GM18907 (cell line): Measurements from ENCODE around the gene CYTH3.
"Not testable (repeated sequence)": the region's sequence is repeated elsewhere in the genome, so short reads cannot be mapped to it uniquely, and the experiment has no call there.

Experiments
- ATAC-seq: cut with Tn5 transposase; IDR thresholded peaks from one replicate; pipeline ENCODE4 v1.9.1; 2021; ENCODE audit warnings: mild to moderate bottlenecking, moderate library complexity; ENCODE audit not compliant: unreplicated experiment

CYTH3 gene

DNA sequence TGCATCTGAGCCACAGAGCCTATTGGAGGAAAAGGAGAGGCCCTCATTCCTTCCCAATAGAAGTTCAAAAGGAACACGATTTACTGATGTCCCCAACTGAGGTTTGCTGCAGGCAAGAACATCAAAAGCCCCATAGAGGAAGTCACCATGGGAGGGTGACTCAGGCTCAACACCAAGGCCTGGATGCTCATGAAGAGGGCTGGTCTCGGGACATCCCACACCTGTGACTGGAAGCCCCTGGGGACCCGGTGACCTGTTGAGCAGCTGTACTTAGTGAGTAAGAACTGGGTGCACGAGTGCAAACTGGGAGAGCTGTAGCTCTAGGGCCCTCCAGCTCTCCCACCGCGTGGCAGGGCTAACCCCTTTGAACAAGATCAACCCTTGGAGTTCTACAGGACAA lies 38.0 kb downstream of the CYTH3 start:
- peak; percentile 53 for ATAC-seq

DNA sequence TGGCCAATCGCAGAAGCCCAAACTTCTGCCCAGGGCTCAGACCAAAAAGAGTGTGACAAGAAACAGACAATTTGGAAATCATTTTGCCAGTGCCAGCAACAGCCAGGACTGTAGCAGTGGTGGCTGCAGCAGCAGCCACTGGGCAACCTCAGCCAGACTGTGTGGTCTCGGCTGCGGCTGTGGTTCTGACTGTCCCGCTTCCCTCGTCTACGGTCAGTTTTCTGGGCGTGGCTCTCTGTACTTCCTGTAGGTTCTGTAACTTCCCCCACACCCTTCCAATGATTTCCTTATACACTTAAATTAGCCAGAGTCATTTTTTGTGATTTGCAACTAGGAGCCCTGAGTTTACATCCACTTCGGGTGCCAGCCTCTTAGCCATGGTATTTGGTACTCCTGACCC lies 39.9 kb downstream of the CYTH3 start:
- no peak for ATAC-seq

DNA sequence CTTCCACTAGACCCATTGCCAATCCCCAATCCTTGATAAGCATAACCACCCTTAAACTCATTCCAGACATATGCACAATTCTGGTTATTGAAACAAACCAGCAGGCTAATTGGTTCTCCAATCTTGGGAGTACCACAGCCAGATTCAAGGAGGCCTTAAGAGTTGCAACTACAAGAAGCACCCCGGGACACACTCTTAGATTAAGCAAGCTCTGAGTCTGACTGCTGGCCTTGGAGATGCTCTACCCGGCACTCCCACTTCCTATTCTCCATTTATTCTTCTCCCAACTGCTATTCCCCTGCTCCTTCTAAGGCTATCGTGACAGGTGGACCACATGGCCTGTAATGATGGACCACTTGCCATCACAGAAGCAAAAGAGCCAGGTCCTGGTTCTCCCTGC lies 40.3 kb downstream of the CYTH3 start:
- no peak for ATAC-seq

DNA sequence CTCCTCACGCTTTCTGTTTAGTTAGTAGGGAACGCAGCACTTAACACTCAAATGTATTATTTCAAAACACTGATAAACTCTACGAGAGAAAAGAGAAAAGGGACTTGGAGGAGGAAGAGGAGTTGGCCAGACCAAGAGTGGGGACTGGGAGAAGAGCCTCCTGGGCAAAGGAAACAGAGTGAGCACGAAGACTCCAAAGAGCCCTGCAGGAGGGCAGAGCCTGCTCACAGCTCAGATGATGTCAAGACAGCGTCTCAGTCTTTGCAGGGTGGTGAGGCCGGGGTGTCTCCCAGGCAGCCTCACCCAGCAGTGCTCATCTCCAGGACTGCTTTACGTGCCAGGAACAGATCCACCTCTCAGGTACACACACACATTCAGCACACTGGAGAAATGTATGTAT lies 41.2 kb downstream of the CYTH3 start:
- no peak for ATAC-seq

DNA sequence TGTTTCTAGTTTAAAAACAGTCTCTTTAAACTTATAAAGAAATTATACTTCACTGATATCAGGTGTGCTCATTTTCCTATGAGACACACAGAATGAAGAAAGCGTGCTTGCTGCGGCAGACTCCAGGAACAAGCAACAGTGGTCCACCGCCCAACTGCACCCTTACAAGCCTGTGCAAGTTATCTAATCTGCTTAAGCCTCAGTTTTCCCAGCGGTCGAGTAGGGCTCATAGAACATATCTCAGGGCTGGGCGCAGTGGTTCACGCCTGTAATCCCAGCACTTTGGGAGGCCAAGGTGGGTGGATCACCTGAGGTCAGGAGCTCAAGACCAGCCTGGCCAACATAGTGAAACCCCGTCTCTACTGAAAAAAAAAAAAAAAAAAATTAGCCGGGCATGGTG lies 43.1 kb downstream of the CYTH3 start:
- not testable (repeated sequence) for ATAC-seq

DNA sequence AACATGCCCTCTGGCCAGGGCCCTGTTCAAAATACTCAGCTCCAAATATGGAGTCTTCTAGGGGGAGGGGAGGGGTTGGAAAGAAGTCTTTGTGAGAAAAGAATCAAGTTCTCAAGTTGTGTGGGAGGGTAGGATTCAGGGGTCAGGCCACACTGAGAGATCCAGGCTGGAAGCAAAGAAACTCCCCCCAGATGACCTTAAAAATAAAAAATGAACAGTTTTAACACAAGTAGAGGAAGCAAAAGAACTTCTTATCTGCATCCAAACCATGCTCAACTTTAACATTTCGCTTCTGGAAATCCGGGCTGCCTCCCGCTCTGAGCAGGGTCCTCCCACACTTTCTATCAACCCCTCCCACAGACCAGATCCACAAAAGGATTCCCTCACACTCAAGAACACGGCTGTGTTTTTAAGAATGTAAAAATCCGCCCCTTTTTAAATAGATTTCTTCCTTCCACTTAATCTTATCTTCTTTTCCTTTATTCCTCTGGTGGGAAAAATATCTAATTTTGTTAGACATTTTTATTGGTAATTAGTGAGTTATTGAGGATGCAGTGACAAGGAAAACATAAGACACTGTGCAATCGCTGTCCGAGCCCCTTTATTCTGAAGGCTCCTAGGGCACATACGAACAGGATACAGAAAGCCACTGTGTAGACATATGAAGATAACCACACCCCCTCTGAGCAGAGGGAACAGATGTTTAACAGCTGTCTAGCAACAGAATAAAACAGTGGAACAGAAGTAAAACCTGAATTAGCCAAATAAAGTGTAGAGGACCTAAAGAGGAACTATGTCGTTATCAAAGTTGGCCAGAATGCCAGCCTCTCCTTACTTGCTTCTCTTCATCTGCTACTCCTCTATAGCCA lies 43.8 kb downstream of the CYTH3 start:
- peak; percentile 72 for ATAC-seq

DNA sequence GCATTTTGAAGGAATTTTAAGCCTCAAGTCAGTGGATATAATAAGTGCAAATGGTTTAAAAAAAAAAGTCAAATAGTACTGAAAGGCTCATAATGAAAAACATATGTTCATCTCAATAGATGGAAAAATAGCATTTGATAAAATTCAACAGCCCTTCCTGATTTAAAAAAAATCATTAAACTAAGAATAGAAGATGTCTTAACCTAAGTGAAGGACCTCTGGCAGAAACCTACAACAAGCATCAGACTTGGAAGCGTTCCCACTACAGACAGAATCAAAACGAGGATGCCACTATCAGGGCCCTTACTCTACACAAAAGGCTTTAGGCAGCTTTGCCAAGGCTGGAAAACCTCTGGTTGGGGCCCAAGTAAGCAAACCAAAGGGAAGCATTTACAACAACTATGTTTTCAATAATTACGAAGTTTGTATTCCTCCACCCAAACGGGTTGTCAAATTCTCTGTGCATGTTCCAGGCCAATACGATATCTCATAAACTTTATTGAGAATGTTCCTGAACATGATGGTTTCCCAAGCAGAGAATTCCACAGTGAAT lies 45.1 kb downstream of the CYTH3 start:
- no peak for ATAC-seq

DNA sequence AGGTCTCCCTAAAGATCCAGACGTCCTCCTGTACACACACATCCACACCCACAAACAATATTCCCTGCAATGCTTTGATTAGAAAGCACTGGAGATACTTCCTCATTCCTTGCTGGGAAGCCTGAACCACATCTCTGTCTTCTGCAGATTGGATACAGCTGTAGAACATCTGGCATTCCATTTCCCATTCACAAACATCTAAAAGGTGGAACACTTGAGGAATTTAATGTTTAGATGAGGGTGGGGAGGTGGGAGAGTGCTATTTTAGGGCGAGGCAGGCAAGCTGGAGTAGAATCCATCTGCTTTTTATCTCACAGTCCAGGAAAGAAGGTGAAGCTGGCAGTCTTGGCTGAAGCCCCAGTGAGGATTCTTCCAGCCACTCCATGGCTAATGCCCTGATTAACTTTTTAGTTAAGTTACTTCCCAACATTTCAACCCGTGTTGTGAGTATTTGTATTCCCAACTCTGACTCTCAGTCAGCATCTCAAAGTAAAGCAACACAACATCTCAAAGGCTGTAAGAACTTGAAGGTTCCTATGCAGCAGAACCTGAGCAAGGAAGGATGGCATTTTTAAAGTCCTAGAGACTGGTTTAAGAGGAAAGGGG lies 46.1 kb downstream of the CYTH3 start:
- ATAC-seq = no peak

DNA sequence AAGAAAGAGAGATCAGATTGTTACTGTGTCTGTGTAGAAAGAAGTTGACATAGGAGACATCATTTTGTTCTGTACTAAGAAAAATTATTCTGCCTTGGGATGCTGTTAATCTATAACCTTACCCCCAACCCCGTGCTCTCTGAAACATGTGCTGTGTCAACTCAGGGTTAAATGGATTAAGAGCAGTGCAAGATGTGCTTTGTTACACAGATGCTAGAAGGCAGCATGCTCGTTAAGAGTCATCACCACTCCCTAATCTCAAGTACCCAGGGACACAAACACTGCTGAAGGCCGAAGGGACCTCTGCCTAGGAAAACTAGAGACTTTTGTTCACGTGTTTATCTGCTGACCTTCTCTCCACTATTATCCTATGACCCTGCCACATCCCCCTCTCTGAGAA lies 49.0 kb downstream of the CYTH3 start:
- not testable (repeated sequence) for ATAC-seq

DNA sequence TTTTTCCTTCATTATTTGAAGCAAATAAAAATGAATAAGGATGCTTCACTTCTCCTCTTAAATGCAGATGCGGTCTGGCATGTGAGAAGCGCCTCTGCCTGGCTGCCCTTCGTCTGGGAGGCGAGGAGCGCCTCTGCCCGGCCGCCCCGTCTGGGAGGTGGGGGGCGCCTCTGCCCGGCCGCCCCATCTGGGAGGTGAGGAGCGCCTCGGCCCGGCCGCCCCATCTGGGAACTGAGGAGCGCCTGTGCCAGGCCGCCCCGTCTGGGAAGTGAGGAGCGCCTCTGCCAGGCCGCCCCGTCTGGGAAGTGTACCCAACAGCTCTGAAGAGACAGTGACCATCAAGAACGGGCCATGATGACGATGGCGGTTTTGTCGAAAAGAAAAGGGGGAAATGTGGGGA lies 49.4 kb downstream of the CYTH3 start:
- not testable (repeated sequence) for ATAC-seq

DNA sequence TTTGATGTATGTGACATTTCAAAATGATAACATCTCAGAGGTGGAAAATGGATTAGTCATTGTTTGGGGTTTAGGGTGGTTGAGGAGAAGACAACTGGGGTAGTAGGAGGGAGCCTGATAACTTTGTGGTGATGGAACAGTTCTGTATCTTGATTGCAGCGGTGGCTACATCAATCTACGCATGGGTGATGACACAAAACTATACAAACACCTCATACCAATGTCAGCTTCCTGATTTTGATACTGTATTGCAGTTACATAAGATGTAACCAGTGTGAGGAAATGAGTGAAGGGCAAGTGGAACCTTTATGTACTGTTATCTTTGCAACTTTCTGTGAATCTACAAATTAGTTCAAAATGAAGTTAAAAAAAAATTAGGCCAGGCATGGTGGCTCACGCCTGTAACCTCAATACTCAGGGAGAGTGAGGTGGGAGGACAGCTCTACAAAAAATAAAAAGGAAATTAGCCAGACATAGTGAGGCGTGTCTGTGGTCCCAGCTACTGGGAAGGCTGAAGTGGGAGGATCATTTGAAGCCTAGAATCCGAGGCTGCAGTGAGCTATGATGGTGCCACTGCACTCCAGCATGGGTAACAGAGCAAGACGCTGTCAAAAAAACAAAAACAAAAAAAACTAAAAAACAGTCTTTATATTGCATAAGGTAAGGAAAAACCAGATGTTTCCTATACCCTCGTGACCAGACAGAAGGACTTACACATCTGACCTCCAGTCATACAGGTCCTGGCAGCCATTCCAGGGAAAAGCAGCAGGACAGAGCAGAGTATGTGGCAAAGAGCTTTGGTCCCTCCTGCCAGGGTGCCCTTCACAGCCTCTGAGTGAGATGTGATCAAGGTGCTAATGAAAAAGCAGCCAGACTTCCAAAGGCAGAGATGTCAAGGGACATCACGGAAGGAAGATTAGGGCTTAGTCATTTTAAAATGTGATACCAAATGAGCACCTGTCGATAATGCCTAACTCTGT lies 50.8 kb downstream of the CYTH3 start:
- no peak for ATAC-seq

DNA sequence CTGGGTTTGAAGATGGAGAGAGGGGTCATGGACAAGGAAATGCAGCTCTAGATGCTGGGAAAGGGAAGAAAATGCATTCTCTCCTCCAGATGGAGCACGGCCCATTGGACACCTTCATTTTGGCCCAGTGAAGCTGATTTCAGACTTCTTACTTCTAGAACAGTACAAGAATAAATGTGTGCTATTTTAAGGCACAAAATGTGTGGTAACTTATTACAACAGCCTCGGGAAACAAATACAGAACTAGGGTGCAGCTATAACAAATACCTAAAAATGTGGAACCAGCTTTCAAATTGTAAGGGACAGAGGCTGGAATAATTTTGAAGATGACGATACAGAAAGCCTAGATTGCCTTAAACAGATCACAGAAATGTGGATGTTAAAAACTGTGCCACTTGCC lies 54.1 kb downstream of the CYTH3 start:
- ATAC-seq = no peak

DNA sequence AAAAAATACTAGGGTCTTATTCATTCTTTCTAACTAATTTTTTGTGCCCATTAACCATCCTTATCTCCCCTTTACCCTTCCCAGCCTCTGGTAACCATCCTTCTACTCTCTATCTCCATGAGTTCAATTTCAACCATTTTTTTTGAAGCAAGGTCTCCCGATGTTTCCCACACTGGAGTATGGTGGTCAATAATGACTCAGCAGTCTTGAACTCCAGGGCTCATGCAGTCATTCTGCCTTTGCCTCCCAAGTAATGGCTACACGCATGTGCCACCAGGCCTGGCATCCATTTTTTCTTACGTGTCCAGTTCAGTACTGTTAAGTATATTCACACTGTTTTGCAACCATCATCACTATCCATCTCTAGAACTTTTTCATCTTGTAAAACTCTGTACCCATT lies 60.4 kb downstream of the CYTH3 start:
- no peak for ATAC-seq

DNA sequence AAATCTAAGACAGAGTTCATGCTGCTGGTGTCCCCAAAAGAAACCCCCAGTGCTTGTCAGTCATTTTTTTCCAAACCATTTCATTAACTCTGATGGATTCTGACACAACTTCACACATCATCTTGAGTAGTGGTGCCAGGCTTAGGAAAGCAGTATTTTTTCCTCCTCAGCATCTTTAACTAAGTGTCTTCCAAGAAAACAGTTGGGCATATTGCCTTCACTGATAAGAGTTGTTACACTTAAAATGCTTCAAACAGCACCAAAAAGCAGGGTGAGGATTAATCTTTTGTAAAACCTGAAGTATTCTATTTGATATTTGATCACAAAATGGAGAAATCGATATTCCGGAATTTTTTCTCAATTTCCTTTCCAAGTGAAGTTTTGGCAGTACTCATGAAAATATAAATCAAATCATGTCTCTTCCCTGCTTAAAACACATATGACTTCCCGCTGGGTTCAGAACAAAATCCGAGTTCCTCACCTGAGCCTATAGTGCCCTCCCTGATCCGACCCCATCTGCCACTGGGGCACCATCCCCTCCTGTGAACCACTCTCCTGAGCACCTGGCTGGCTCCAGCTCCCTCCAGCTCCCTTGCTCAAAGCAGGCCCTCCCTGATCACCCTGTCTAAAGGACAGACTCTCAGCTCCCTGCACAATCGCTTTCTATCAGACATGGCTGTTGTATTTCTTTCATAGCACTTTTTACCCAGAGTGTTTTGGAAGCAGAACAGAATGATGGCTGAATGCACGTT lies 61.6 kb downstream of the CYTH3 start:
- ATAC-seq = no peak

DNA sequence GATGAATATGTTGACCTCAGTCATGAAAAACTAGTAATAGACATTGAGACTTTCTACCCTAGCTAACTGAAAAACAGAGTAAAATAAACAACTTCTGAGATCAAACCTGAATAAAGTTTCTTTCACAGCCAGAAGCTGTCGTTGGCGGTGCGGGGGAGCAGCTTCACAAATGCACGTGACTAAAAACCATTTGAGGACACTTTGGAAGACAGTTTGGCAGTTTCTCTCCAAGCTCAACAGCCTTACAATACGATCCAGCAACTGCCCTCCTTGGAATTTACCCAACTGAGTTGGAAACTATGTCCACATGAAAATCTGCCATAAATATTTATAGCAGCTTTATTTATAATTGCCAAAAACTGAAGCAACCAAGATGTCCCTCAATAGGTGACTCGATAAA lies 63.1 kb downstream of the CYTH3 start:
- no peak for ATAC-seq

DNA sequence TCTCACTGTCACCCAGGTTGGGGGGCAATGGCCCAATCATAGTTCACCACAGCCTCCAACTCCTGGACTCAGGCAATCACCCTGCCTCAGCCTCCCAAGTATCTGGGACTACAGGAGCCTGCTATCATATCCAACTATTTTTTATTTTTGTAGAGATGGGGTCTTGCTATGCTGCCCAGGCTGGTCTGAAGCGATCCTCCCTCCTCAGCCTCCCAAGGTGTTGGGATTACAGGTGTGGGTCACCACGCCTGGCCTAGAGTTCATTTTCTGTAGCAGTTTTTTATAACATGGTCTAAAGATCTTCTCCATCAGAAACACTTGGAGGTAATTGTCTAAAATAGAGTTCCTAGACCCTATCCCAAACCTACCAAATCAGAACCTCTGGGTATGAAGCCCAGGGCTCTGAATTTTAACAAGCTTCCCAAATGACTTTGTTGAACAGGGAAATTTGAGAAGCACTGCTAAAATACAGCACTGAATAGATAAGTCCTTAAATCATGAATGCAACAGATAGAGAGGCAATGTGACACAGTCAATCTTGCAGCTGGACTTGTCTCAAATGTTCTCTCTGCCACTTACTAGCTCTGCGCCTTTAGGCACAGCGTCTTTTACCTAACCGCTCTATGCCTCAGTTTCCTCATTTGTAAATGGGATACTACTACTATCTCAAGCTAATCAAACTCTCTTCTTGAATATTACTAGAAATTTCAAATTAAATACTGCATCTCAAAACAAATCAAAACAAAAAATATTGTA lies 63.7 kb downstream of the CYTH3 start:
- ATAC-seq = no peak

DNA sequence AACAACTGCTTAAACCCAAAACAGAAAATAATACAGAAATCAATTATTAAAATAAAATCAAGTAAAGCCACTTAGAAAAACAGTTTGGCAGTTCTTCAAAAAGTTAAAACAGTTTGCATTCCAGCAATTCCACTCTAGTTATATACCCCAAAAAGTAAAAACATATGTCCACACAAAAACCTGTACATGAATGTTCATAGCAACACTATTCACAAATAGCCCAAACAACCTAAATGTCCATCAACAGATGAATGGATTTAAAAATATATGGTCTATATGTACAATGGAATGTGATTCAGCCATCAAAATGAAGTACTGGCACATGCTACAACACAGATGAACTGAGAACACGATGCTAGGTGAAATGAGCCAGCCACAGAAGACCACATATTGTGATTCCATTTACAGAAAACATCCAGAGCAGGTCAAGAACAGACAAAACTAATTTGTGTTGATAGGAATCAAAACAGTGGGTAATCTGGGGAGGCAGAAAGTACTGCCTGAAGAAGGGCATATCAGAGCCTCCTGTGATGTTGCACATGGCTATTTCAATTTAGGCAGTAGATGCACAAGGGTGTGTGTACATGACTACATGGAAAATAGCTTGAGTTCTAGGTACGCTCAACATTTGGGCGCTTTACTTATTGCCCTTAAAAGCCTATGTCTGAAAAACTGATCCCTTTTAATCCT lies 66.3 kb downstream of the CYTH3 start:
- no peak for ATAC-seq

DNA sequence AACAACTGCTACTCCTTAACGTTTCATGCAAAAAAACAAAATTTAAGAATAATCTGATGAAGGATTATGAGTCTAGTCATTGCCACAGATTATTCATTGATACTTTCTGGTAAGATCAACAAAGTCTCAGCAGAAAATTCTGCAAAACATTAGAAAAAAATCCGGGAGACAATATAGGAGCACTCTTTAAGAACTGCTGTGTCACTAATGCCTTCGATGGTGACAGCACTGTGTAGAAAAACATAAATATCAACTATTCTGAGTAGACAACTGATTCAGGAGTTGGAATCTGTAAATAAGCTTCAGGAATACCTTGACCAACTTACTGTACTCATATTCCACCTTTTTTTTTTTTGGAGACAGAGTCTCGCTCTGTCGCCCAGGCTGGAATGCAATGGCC lies 69.0 kb downstream of the CYTH3 start:
- ATAC-seq = no peak

DNA sequence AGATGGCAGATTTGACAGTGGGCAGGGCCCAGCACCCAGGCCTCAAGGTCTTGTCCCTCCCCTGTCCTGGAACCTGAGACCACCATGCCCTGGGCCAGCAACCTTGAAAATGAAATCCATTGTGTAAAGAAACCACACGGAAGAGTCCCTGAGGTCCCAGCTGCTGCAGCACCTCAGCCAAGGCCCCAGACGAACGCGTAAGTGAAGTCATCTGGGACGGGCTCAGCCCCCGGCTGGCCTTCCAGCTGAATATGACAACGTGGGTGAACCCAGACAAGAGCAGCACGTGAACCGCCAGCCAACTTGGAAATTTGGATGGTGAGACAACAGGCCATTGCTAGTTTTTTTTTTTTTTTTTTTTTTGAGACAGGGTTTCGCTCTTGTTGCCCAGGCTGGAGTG lies 70.3 kb downstream of the CYTH3 start:
- ATAC-seq = no peak
